Measurements from ENCODE around the gene KIF19.

KIF19 gene

GRCh38 chr17:74336307-74336706 is 10.3 kb downstream of the KIF19 start:
- DNase-seq (ENCODE audit: low read depth), result no peak
- no peak for TF ChIP-seq CTCF (IDR thresholded peaks at IDR 0.05; ENCODE audit: low read depth, low read length, missing control alignments)

GRCh38 chr17:74337834-74338500 is 11.9 kb downstream of the KIF19 start:
- no peak overlapping the region for H3K4me3 ChIP-seq (ENCODE audit: low read depth, low read length)
- no peak for TF ChIP-seq CTCF (IDR thresholded peaks at IDR 0.05; ENCODE audit: low read depth, low read length, missing control alignments)
- no peak for DNase-seq (ENCODE audit: low read depth)

More at GRCh38 chr17:74336307-74336706, 10.3 kb downstream of the KIF19 start:
- H3K4me3 ChIP-seq (ENCODE audit: low read depth, low read length), result no peak overlapping the region

- no peak for TF ChIP-seq CTCF (IDR thresholded peaks at IDR 0.05; ENCODE audit: low read depth, low read length, missing control alignments)
- no peak overlapping the region for H3K4me3 ChIP-seq (ENCODE audit: low read depth, low read length)
- no peak for DNase-seq (ENCODE audit: low read depth)
These were observed 13.6 kb downstream of the KIF19 start for GRCh38 chr17:74339537-74340195.

- DNase-seq (ENCODE audit: low read depth), result no peak
- no peak for TF ChIP-seq CTCF (IDR thresholded peaks at IDR 0.05; ENCODE audit: low read depth, low read length, missing control alignments)
- H3K4me3 ChIP-seq (ENCODE audit: low read depth, low read length), result no peak overlapping the region
These were observed 14.5 kb downstream of the KIF19 start for GRCh38 chr17:74340470-74341023.

GRCh38 chr17:74342224-74342623 is 16.2 kb downstream of the KIF19 start:
- TF ChIP-seq CTCF (IDR thresholded peaks at IDR 0.05; ENCODE audit: low read depth, low read length, missing control alignments), result no peak
- H3K4me3 ChIP-seq (ENCODE audit: low read depth, low read length), result no peak overlapping the region
- no peak for DNase-seq (ENCODE audit: low read depth)

GRCh38 chr17:74343121-74343520 is 17.1 kb downstream of the KIF19 start:
- no peak for DNase-seq (ENCODE audit: low read depth)
- TF ChIP-seq CTCF (IDR thresholded peaks at IDR 0.05; ENCODE audit: low read depth, low read length, missing control alignments), result no peak
- no peak overlapping the region for H3K4me3 ChIP-seq (ENCODE audit: low read depth, low read length)

All from GM12864 (cell line).